Ovary (tissue), 3 donors: ENCODE results near the gene MAP3K2.

ENCODE experiments used
- CTCF ChIP-seq, 3 donors: fragments of 450-650 bp in 2 of 3; fragments of 200-600 bp in 1 of 3; IDR thresholded peaks; one replicate each; pipeline versions ENCODE4 v1.5.1 to v1.8.0; 2016 to 2022; ENCODE audit warnings: antibody characterized with exemption in 3 of 3, mild to moderate bottlenecking in 1 of 3
- EP300 ChIP-seq: sonication (generic); formaldehyde crosslinking; IDR thresholded peaks from one replicate; pipeline ENCODE4 v1.6.1; 2017; ENCODE audit warnings: antibody characterized with exemption
- POLR2A ChIP-seq: fragments of 450-650 bp; IDR thresholded peaks from one replicate; pipeline ENCODE4 v1.6.1; 2017; ENCODE audit warnings: antibody characterized with exemption, mild to moderate bottlenecking, moderate library complexity
- donor health status: DM: no; HTN: no; CAD: no.

- no peak for TF ChIP-seq CTCF (IDR thresholded peaks at IDR 0.05)
- TF ChIP-seq POLR2A: no peak
- TF ChIP-seq EP300: no peak
These were observed 35.7 kb upstream of the MAP3K2 start for GRCh38 chr2:127423478-127423843.
